HG03460 (cell line): ENCODE results near the gene ADAMTS2.

ENCODE experiments used
- ATAC-seq: cut with Tn5 transposase; IDR thresholded peaks from one replicate; pipeline ENCODE4 v1.9.1; 2021; ENCODE audit not compliant: unreplicated experiment

ADAMTS2 gene

DNA sequence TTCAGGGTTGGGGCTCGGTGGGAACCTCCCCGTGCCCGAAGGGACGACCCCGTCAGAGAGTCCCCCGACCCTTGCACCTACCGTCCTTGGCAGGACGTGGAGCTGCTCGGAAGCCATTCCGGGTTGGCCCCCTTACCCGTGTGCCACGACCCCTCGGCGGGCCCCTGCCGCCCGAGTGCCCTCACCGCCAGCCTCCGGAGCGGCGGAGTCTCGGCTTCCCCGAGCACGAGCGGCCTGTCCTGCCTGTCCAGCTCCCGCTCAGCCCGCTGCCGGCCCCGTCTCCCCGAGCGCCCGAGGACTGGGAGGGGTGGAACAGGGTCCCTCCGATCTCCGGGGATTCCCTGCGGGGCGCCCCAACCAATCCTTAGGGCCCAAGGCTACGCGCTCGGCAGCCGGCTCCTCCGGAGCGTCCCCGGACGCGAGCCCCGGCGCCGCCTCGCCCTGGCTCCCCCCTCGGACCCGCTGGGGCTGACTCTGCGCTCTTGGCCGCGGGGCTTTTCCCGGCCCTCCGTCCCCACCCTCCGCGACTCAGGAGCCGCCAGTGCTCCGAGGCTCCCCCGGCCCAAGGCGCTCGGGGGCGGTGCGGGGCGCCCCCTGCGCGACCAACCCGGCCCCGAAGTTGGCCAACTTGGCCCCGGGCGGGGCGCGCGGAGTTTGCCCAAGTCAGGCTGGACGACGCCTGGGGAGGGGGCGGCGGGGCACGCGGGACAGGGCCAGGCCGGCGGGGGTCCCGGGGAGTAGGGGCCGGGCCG, 654 bp downstream of the ADAMTS2 start:
- no peak for ATAC-seq

DNA sequence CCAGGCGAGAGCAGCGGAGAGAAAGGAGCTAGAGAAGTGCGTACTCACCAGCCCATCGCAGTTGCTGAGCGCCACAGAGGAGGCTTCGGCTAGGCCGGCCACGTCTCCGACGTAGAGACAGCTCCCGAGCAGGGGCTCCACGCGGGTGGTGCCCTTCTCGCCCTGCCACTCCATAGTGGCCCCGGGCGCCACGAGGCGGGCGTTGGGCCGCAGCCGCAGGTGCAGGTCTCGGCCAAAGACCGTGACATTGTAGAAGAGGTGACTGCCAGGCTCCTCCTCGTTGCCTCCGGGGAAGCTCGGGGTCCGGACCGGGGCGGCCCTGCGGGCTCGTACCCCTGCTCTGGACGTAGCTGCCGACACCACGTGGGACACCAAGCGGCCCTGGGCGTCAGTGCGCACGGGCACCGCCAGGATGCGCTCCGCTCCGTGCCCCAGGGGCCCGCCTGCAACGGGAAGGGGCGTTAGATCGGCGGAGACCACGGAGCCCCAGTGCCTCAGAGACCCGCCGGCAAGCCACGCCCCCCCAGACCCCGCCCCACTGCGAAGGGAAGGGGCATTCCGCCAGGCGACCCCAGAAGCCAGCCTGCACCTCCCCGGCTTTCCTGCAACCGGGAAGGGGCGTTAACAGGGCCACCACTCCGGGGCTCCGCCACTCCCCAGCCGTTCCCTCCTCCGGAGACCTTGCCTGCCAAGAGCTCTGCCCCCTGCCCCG, 1.4 kb downstream of the ADAMTS2 start:
- ATAC-seq = no peak

DNA sequence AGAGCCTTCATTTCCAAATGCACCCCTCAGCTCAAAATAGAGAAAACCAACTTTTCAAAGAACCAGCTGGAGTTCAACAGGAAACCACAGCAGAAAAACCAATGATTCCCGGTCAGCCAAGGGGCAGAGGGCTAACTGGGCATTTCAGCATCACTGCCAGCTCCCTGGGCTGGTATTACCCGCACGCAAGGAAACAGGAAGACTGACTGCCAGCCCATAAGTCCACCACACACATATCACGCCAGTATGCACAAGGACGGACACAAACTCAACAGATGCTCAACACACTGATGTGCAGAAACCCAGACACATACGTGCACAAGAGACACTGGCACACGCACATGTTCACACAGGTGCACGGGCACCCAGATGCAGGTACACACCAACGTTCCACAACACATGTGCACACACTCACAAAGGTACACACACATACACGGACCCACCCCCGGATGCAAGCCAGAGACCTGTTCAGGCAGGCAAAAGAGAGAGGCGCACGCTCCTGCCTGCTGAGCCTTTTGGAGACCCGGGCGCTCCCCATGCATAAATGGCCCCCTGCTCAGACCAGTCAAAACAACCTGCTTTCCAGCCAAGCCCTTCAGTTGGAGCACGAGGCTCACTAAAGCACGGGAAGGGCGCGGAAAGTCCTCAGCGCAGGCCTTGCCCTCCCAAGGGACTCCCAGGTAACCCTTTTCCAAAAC, 2.1 kb downstream of the ADAMTS2 start:
- ATAC-seq = no peak

DNA sequence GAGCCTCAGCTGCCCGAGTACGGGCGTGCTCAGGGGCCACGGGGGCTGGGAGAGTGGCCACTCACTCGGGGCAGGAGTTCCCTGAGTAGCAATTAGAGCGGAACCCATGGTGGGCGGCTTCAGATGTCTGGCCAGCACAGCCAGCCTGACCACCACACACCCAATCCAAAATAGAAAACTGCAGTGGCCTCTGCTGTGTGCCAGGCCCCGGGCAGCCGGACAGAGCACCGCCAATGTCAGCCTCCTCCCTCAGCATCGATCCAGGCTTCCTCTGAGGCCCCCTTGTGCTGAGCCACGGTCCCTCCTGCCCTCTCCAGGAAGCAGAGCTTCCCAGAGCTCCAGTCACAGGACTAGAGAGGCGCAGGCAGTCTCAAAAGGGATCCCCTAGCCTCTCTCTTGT, 2.7 kb downstream of the ADAMTS2 start:
- ATAC-seq = no peak

DNA sequence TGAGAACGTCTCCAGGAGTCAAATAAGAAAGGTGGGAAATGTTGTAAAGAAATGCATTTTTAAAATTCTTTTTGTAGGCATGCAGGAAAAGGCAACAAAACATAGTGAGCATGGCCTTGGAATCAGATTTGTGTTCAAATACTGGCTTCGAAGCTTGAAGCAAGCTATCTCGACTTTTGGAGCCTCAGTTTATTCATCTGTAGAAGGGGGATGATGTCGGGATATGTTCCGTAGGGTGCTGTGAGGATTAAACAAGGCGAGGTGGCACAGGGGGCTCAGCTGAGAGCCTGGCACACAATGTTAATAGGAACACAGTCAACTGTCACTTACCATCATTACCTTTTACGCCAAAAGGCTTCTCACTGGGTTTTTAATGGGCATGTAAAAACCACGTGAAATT, 4.8 kb downstream of the ADAMTS2 start:
- ATAC-seq = no peak

DNA sequence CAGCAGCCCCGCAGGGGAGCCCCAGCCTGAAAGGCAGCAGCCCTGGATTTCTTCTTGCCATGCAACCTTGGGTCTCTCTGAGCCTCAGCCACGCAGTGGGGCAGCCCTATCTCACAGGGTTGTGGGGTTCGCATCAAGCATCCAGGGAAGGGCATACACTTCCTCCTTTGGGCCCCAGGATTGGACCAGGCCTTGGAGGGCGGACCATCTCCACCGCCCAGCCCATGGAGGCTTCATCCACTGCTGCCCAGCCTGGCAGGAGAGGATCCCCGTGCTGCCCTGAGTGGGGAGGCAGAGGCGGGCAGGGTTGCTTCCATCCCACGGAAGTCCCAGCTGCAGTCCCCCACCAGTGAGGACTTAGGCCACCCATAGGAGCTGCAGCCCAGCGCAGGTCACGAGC, 5.3 kb downstream of the ADAMTS2 start:
- no peak for ATAC-seq

DNA sequence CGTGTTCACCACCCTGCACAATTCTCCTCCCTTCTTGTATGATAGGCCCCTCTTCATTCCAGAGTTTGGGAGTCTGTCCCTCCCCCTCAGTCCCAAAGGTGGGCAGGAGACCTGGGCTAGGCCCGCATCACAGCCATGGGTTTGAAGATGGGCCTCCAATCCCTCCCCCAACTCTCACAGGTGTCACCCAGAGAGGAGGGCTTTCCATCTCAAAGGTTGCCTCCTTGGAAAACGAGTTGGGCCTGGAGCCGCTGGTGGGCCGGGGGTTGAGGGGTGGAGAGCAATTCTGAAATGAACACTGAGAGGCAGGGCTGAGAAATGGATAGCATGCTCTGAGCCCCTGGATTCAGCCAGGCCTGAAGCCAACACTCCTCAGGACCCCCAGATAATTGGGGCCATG, 6.2 kb downstream of the ADAMTS2 start:
- no peak for ATAC-seq

DNA sequence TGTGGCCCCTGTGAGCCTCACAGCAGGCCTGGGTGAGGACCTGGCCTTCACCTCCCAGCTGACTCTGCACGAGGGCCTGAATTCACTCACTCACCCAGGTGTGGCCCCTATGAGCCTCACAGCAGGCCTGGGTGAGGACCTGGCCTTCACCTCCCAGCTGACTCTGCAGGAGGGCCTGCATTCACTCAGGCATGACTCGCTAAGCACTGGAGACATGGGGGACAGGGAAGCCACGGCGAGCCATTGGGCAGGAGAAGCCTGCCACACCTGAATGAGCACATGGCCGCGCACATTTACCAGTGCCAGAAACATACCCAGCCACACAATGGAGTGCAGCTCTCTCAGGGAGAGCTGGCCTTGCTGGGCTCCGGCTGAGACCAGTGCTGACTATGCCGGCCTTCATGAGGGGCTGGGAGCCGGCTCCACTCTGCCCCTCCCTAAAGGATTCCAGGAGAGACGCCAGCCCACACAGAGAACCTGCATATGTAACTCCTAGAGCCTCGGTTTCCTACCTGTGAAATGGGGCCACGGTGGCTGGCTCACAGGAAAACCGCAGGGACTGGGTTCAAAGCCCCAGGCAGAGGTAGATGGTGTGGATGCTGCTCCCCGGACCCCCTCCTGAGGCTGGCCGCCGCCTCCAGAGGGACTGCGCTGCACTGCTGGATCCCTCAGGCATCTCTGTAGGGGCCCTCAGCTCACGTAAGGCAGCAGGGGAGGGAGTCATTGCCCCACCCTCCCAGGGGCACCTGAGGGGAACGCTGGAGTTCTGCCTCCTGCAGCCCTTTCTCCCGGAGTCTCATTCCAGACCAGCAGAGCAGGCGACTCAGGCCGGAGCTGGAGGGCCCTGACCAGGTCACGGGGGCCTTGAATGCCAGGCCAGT, 7.2 kb downstream of the ADAMTS2 start:
- ATAC-seq = no peak

DNA sequence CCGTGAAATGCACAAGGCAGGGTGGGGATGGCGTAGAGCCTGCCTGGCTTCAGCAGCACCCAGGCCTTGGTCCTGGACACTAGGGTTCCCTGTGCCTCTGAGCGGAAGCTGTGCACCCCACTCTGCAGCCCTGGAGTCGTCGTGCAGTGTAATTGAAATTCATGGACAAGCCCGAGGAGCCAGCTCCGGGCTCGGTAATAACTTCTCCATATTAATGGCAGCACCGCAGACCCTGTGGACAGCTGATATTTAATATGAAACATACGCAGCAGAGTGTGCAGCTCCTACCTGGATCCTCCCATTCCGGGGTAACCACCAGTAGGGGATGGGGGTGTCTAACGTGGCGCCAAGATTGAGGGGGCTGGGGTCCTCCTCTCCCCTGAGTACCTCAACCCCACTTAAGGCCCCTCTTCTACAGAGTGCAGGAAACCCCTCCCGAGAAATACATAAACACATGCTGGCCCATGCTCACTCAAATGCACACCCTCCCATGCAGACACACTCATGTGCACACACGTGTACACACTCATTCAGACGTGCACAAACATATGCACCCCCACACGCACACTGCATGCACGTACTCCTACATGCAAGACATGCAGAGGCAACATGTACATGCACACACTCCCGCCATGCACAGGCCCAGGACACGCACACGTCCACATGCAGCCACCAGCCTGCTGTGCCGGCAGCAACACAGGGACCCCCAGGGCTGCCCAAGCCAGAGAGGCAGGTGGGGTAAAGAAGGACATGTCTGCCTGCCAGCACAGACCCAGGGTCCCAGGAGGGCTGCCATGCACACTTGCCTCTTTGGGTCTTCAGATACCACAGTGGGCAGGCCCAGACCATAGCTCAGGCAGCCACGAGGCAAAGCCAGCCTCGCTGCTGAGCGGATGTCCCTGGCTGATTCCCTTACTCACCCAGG, 8.1 kb downstream of the ADAMTS2 start:
- no peak for ATAC-seq

DNA sequence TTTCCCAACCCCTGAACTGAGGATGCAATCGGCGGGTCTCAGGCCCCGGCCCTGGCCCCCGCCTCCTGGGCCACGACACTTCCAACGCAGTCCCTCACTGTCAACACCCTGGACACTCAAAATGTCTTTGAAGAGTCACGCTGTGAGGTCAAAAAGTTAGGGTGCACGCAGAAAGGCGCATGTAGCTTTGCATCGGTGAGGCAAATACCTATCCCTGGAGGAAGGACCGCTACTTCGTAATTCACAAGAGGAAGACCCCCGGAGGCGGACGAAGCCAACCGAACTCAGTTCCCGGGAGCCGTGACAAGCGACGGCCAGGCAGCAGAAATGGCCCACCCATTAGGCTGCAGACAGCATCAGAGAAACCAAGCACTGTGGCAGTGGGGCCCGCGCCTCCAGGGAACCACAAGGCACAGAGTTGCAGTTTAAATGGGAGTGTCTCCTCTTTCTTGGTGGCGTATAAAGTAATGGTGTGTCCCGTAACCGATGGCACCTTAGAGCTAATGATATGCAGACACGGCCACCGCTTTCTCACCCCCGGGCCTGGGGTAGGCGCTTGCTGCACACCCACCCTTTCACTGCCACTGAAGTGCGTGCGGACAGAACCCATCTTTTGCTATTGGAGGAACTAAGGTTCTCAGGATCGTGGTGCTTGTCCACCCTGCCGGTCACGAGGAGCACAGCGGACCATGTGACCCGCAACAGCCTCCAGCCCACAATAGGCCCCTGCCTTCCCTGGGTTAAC, 9.0 kb downstream of the ADAMTS2 start:
- ATAC-seq = no peak

DNA sequence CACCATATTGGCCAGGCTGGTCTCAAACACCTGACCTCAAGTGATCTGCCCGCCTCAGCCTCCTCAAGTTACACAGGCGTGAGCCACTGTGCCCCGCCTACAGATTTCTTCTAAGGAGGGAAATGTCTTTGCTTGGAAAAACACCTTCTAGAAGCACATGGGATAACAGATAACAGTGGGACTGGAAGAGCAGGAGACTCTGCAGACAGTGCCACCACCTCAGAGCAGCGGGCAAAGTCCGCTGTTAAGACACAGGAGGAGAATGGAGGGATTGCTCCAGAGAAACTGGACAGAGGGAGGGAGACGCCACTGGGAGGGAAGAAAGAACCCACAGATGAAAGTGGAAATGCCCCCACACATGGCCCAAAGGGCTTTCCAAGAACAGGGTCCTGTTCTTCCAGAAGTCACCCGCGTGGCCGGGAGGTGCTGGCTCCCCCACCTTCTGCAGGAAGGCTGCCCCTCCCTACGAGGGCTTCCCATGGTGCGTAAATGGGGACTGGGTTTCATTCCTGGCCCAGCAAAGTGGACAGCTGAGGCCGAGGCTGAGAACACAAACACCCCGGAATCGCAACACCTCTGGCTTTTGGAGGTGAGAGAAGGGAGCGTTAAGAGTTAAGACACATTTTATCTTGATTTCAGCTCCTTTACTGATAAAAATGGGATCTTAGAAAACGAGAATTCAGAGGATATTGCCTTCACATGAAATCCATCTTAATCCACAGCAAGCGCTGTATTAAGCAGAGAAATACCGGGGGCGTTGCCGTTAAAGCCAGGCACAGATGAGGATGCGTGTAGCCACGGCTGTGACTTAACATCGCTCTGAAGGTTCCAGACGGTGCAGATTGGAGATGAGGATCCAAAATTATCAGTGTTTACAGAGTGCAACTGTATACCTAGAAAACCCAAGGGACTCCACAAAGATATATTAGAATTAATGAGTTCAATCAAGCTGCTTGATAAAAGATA, 11.2 kb downstream of the ADAMTS2 start:
- ATAC-seq = no peak

DNA sequence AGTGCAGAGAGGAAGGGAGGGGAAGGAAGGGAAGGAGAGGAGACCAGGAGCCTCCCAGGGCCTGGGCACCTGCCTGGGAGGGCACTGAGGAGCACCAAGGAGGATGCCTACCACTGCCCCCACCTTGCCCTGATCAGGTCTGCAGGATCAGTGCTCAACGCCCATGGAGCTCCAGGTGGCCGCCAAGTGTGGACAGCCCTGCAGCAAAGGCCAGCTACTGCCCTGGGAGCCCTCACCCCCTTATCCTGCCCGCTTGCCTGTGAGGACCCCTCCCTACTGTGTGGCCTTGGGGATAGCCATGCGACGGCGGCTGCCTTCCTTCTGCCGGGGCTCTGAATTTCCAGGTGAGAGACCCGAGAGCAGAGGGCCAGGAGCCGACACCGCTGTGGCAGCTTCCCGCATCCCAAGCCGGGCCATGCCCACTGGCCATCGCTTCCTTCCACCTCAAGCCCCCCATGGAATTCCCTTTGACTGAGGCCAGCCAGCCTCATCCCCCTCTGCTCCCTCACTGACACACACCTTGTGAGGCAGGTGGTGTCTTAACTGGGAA, 12.4 kb downstream of the ADAMTS2 start:
- no peak for ATAC-seq

DNA sequence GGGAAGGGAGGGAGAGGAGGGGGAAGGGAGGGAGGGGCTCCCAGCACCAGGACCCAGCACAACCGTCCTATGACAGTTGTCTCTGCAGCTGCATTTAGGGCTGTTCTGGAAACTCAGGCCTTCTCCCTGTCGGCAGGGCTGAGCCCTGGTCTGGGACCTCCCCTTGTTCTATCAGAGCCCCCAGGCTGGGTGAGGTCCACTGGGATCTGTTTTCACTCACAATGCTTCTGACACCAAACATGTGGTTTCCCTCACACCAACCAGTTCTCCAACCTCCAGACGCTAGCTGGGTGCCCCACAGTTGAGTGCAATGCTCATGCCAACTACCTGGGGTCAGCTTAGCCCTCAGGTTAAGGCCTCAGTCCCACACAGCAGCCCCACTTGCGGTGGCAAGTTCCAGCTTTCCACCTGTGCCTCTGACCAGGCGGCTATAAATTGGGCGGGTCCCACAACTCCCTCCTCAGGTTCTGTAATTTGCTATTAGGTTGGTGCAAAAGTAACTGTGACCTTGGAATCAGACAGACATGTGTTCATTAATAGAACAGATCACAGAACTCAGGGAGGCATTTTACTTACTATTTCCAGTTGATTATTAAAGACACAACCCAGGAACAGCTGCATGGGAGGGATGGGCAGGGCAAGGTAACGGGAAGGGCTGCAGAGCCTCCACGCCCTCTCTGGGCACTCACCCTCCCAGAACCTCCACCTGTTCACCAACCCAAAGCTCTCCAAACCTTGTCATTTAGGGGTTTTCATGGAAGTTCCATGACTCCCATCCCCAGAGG, 13.5 kb downstream of the ADAMTS2 start:
- ATAC-seq = no peak

DNA sequence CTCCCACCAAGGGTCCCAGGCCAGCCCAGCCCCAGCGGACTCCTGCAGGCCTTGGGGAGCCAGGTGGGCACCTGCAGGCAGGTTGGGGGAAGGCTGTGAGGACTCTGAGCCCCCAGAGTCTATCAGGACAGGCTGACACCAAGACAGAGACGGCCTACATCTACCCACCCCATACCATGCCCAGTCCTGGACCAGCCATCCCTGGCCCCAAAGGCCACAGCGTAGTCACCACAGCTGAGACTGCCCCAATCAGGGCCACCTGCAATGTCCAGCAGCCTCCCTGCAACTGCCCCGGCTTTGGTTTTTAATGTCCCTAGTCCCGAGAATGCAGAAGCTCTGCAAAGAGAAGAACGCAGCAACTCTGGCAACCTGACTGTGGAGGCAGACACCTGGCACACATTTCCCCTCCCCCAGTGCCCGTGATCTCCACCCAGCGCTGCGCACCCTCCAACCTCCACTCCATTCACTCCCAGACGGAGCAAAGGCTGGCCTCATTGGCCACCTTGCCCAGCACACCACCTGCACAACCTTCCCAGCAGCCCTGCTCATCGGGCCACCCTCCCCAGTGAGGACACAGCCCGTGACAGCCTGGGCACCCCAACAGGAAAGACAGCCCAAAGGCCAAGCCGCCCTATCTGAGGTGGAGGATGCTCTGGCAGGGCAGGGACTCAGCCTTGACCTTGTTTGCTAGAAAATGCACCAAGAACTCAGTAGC, 14.9 kb downstream of the ADAMTS2 start:
- no peak for ATAC-seq

DNA sequence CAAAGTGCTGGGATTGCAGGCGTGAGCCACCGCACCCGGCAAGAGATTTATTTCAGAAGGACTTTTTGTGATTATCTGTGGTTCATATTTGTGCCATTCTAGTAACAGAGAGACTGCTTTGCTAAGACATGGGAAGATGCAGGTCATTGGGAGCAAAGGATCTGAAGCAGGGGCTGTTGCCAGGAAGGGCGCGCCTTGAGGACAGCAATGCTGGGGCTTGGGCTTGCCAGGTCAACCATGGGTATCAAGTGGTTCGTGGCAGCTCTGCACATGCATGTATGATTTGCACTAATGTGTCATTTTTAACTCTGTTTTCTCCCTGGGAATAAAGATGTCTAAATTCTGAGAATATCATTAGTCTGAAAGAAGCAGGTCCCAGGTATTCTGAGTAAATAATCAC, 17.0 kb downstream of the ADAMTS2 start:
- no peak for ATAC-seq

DNA sequence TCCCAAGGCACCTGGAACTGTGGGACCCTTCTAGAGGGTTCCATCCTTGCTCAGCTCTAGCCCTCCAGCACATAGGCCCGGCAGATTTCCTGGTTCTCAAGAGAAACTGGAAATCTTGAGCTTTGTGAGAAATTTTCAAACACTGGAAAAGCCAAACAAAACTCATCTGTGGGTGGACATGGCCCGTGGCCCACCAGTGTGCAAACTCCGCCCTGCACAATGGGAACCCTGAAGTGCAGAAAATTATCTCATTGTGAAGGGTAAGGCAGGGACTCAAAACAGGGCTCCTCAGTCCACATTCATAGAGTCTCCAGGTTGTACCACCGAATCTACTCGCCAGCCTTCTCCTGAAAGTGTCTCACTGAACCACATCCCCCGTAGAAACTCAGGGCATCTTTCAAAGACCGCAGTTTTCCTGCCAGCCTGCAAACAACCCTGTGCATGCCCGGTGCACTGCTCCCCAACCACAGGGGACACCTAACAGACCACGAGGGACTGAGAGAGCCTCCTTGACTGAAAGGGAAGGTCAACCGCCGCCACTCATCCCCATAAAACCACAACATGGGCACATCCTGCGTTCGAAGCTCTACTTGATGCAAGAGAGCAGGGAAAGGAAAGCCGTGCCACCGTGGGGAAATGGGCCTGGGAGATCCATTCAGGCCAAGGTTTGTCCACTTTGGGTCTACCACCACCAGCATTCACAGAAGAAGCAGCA, 18.1 kb downstream of the ADAMTS2 start:
- ATAC-seq = no peak
